ENCODE measurements around the gene SCARF1.
A peak's percentile ranks its signal among the peaks of the same experiment; 100 is the strongest.

The SCARF1 gene

DNA sequence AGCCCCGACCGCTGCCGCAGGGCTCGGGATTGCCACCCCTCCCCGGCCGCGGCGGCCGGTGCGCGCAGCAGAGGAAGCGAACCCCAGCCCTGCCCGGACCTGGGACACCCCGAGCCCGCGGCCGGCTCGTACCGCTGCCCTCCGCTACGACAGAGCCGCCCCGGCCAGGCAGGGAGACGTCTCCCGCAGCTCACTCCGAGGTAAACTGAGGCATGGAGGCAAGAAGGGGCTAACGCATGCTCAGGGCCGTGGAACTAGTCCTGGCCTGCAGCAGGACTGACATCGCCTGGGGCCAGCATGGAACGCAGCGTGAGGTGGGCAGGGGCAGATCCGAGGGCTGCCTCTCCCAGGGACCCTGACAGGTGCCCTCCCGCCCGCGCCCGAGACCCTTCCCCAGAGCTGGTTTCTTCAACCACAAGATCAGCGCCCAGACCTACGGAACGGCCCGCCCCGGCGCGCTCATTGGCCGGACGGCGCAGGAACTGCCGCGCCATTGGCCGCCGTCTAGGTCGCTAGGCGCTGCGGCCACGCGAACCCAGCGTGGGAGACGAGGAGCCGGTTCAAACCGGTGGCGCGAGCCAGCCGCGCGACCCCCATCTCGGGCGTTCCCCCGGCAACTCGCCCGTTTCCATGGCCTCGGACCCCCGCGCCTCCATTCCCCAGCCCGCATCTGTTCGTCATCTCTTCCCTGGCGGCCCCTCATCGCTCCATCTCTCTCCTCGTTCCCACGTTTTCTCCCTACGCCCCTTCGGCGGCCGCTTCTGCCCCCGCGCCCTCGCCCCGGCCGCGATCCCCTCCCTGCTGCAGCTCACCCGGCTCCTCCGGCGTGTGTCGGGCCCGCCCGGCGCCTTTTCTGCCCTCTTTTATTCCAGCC is 17.3 kb downstream of the SCARF1 start, which contains the start of gene SLC43A2:
TSS of gene SLC43A2 (minus strand) at position 853 of the 874 bp plus-strand sequence. CDS start 960 bp downstream, outside the sequence.
- peak; percentile 58 for DNase-seq

DNA sequence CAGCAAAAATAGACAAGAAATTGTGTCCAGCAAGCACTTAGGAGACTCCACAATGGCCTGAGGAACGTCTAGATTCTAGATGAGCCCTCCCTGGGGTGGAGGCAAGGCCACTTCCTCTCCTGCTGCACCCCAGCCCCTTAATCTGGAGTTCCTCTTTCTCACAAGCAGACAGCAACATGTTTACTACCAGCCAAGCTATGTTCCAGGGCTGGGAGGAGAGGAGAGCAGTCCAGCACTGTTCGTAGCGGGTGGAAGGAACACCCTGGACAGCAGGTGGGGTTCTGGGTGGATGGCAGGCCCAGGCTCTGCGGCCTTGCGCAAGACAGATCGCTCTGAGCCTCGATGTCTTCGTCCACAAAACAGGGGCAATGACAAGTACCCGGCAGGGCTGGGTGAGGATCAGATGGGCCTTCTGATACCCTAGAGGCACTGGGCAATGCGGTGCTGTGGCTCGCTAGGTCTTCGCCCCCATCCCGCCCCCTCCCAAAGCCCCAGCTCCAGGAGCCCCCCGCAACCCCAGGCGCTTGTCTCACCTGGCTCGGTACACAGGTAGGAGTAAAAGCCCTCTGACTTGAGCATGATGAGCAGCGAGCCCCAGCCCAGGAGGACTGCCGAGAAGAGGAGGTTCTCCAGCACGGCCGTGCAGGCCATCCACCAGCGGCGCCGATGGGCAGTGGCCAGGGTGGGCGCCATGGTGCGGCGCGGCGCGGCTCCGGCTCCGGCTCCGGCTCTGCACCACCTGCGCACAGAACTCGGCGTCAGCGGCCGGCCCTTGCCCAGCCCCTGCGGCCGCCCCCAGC is 18.1 kb downstream of the SCARF1 start:
- DNase-seq, result no peak

DNA sequence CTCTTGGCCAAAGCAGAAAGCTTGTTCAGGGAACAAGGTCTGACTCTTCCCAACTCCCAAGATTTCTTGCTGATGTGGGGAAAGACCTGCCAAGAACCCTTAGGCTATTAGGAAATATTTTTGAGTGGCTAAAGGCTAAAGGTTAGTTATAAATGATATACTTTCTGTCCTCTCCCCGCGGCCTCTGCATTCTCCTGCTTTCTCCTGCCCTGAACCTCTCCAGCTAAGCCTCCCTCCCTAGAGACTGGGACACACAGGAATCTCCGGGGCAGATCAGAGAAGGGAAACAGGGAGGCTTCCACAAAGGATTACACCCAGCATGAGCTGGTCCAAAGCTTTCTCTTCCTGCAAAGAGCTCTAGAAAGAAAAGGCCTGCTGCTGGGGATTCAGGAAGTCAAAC is 19.2 kb downstream of the SCARF1 start:
- no peak for DNase-seq

DNA sequence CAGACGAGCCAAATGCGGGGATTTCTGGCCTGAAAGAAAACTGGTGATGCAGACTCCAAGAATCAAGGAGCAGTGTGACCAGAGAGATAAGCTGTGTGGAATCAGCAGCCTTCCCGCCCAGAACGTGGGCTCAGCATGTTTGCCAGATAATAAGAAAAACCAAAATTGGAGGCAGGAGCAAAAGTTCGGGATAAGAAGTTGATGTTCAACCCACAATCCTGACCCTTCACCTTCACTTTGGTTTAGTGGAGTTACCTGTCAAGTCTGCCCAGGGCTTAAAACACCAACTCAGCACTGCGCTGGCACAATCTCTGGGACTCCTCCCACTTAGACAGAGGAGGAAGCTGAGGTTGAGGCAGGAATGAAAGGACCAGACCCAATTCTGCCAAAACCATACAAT is 20.0 kb downstream of the SCARF1 start:
- DNase-seq, result no peak

DNA sequence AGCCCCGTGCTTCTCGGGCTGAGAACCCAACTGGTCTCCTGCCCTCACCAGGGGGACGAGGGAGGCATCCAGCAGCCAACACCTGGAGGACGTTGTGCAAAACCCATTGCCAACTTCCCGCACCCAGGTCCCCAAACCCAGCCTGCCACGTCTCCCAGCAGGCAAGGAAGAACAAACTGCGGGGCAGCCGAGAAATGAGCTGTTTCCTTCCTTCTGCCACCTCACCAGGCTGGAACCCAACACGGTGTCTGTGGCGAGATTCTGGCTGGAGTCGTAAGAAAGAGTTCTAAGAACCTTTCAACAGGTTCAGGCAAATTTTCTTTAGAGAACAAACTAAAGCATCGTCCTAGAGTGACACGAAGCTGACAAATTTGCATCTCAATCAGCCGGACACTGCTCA is 20.5 kb downstream of the SCARF1 start:
- no peak for DNase-seq

DNA sequence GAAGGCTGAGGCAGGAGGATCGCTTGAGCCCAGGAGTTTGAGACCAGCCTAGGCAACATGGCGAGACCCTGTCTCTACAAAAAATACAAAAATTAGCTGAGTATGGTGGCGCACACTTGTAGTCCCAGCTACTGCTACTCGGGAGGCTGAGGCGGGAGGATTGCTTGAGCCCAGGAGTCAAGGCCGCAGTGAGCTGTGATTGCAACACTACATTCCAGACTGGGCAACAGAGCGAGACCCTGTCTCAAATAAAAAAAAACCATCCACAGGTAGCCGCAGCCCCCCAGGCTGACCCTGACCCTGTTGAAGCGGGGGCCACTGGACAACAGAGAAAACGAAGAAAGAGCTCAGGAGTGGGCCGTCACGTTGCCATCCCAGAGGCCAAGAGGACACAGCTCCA is 20.9 kb downstream of the SCARF1 start:
- no peak for DNase-seq

DNA sequence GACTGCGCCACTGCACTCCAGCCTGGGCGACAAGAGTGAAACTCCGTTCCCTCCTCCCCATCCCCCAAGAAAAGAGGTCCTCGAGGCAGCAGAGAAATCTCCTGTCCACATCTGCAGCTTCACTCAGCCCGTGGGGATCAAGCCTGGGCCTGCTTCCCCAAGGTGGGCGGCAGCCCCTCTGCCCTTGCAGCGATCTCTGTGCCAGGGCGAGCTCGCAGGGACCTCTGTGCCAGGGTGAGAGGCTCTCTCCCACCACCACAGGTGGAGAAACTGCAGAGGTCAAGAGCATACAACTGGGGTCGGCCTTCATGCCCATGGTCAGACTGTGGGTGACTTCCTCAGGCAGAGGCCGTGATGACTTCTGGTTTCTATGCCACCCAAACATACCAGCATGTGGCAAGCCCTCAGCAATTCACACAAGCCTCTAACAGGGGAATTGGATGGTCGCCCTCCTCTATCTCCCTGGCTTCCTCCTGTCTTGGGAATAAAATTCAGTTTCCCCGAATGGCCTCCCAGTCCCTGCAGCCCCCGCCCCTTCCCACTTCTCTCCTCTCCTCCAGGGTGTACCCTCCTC is 22.4 kb downstream of the SCARF1 start:
- DNase-seq, result no peak

DNA sequence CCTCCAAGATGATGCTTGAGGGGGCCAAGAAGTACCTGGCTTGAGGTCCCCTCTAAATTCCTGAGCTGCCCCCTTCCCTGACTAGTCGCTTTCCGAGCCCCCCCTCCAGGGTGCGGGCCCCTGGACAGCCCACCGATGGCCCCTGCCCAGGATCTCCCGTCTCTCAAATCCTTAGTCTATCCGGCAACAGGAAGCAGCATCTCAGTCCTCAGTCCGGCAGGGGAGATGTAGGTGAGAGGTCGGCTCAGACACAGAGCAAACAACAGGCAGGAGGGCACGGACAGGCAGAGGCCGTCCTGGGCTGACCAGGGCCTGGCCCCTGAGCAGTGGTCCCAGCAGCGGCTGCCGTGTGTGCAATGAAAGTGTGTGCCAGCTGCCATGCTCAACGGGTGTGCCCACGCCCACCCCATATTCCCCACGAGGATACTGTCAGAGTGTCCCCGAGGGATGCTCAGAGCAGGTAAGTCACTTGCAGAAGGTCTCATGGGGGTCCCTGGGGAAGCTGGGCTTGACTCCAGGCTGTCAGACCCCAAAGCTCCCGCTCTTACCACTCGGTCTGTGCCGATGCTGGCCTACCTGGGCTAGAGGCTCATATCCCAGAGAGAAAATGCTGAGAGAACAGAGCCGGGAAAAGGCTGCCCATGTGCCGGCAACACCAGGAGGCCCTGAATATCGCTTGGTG is 24.1 kb downstream of the SCARF1 start:
- DNase-seq, result no peak

DNA sequence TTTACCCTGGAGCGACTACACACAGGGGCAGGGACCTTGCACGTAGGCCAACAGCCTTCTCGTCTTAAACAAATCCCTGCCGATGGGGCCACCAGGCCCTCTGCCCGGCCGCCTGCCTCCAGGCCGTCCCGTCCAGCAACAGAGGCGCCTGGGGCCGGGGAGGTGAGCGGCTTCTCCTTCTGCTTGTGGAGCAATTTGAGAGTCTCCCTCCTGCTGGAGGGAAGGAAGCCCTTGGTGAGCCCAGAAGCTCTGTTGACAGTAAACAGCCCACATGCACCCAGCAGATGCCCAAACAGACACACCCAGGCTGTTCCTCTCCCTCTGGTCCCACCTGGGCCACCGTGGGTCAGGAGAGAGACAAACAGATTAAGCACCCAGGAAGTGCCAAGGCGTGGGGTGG is 25.0 kb downstream of the SCARF1 start:
- DNase-seq, result no peak

DNA sequence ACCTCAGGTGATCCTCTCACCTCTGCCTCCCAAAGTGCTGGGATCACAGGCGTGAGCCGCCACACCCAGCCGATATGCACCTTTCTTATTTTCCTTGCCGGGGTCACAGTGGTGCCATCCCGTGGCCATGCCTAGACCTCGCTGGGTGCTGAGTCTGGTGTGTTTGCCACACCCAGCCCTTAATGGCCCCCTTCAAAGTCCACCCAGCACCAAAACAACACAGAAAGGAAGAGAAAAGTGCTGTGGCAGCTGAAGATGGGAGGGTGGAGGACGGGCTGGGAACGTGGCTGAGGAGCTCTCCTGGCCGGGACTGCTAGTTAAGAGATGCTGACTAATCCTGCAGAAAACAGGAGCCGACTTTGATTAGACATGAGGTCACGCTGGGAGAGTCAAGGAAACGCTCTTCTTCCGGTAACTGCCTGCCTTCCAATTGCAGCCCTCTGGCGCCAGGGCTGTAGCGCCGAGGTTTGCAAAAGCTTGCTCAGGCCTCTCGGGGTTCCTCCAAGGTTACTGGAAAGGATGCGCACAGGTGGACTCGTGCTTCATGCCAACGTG is 27.8 kb downstream of the SCARF1 start:
- no peak for DNase-seq

DNA sequence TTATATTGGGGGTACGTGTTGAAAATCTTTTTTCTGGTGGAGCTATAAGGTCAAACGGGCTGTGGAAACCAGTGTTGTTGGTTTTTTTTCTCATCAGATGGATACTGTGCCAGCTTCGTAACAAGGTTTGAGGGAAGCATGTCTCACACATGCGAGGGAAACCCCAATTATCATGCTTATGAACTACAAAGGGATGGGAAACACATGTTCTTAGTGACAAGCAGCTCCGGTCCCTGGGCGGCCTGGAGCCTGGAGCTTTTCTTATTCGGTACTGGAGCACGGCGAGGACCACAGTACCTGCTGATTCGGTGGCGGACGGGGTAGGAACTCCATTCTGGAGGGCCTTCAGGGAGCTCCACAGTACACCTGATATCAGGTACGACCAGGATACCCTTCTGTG is 29.4 kb downstream of the SCARF1 start:
- DNase-seq, result no peak

DNA sequence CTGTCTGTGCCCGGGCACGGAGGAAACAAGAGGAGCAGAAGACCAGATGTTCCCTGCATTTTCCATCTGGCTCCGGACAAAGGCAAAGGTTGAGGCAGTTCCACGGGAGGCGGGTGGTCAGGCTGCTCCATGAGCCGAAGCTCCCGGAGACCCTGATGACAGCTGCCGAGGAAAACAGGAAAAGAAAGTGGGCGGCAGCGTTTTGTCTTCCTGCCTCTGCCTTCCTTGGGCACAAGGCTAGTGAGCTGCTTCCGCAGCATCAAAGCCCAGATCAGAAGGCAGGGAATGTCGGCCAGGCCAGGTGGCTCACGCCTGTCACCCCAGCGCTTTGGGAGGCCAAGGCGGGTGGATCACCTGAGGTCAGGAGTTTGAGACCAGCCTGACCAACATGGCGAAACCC is 33.1 kb downstream of the SCARF1 start:
- DNase-seq, result no peak

DNA sequence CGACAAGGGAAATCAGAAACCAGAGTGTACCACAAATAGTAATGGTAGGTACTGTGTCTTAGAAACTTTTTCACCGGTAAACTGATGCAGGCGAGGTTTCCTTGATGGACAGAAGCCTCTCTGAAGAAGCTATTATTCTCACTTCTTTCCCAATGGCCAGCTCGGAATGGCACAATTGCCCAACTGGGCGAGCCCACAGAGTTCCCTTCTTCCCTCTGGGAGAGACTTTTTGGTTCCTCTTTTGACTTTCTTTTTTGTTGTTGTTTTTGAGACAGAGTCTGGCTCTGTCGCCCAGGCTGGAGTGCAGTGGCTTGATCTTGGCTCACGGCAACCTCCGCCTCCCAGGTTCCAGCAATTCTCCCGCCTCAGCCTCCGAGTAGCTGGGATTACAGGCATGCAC is 33.8 kb downstream of the SCARF1 start:
- no peak for DNase-seq

DNA sequence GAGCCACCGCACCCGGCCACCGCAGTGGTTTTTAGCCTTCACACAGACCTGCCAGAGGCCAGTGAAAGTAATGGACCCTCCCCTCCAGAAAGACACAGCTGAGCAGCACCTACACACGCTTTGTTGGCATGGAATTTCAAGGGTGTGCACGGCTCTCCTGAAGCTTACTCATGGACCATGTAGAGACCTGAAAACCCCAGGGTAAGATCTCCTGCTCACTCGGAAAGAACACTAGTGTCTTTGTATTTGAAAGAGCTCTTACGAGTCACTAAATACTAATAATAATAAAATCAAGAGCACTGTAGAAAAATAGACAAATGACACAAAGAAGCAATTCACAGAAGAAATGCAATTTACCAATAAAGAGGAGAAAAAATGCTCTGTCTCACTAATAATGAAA is 36.9 kb downstream of the SCARF1 start:
- DNase-seq, result no peak

DNA sequence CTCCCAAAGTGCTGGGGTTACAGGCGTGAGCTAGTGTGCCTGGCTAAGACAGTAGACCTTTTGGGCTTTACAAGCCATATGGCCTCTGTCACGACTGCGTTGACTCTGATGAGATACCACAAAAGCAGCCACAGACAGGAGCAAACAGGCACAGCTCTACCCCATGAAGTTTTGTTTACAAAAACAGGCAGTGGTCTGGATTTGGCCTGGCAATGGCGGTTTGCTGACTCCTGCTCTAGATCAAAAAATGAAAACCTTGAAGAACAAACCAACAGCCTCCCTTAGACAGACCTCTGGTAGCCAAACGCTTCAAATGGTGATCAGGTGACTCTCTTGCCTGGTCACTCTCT is 37.6 kb downstream of the SCARF1 start:
- no peak for DNase-seq

DNA sequence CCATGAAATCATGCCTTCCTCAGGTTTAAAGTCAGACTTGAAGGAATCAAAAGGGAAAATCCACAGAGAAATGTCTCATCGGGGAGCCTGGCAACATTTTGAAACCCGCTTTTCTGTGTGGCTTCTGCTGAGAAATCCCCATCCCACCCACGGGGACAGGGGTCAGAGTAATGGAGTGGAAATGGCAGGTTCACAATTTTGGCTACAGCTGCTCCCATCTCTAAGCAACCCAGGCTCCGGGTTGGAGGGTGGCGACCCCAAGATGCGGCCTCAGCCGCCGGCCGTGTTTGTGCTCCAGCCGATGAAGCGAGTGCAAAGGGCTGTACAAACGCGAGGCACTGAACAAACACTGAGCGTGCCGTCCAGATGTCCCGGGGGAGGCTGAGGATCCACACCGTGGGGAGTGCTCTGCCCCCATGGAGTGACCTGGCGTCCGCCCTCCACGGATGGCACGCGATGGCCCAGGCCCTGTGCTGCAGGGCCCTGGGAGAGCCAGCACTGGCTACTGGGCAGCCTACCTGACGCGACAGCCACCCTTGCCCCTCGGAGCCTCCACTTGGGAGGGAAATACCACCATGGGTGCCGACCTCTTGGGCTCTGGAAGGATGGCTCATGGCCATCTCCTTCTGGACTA is 39.1 kb downstream of the SCARF1 start:
- DNase-seq, result no peak

DNA sequence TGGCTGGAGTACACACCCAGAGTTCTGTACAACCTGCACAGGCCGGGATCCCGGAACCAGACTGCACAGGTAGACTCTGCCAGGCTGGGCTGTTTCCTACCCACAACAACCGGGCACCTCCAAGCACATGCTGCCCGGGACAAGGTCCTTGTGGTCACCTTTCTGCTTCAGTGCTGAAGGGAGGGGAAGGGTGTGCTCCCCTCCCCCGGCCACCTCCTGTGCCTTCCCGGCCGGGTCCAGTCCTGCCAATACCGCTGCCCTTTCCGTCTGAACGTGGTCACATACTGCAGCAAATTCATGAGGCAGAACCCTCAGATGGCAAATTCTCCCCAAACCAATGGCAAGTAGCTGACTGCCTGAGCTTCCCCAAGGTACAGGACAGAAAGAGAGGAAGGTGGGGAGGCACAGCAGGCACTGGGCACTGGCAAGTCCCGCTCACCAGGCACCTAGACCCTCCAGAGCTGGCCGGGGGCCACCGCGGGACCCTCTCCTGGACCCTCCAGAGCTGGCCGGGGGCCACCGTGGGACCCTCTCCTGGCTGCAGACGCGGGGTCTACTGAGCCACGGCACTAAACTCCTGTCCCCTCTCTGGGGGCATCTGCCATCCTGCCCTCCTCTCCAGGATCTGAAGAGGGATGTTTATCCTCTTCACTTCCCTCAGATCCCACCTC is 39.7 kb downstream of the SCARF1 start:
- DNase-seq, result no peak

DNA sequence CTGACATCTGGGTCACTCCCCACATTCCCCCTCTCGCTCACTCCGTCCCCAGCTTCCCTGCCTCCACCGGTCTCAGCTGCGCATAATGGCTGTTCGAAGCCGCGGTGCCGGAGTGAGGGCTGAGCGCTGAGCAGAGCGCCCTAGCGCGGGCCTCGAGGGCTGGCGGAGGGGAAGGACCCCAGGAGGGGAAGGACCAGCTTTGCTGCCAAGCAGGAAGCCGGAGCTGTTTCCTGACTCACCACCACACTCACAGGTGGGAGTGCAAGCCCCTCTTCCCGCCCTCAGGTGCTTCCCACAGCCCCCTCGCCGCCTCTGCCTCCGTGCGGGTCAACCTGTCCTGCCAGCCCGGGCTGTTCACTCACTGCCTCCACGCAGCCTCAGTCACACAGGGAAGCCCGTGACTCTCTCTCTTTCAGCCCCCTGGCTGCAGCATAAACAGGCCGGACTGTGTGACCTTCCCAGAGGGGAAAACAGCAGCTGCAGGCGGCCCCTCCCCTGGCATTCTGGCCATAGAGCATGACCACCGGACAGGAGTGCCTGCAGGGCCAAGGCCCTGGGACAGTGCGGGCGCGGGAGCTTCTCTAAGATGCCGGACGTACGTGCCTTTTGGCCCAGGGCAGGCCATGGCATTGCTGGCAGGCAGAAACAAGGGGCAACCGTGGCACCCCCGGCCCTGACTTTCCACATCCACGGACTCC is 40.6 kb downstream of the SCARF1 start:
- no peak for DNase-seq

DNA sequence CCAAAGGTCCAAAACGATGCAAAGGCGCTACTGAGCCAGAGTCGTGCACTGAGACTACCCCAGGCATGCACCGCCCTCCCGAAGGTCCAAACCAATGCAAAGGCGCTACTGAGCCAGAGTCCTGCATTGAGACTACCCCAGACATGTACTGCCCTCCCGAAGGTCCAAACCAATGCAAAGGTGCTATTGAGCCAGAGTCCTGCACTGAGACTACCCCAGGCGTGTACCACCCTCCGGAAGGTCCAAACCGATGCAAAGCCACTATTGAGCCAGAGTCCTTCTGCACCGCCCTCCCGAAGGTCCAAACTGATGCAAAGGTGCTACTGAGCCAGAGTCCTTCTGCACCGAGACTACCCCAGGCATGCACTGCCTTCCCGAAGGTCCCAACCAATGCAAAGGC is 44.0 kb downstream of the SCARF1 start:
- DNase-seq, result no peak

DNA sequence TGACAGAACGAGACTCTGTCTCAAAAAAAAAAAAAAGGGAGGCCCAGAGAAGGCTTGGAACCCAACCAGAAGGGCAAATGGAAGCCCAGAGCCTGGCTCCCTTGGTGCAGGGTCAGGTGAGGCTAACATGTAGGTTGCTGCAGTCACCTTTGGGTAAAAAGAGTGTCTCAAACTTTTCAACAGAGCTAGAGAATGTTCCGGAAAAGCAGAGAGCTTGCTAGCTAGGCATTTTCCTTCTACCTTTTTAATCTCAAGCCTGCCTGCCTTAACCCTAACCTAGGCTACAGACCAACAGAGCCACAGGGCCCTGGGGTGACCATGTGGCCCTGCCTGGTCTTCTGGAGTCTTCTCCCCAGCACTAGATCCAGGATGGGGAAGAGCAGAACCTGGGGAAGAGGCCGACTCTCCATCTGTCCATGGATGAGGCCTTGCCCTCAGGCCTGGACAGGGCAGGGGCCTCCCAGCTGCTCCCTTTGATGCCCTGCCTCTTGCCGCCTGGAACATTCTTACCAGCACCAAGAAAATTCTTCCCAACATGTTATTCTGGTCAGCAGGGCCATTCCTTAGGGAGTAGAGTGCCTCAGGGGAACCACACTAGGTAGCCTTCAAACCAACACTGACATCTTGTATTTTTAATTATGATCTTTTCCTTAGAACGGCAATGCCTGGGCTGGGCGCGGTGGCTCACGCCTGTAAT is 47.0 kb downstream of the SCARF1 start:
- no peak for DNase-seq

All from activated CD4-positive, alpha-beta T cell treated with anti-CD3 and anti-CD28 coated beads for 1 hour (primary cell).